K562 (cell line): ENCODE measurements around the gene ZNF276. TPM values are rescaled to one million over a fixed set of nuclear protein-coding genes. Genes with fewer than 3 reads are reported as not detected.

ENCODE experiments used
- CSDE1 ChIP-seq, 2 experiments: fragments of 450-650 bp; IDR thresholded peaks; 2 replicates each; pipeline ENCODE4 v1.6.1; 2016; ENCODE audit warnings: mild to moderate bottlenecking in 1 of 2
- DNMT1 ChIP-seq: fragments of 450-650 bp; IDR thresholded peaks from 2 replicates; pipeline ENCODE4 v1.6.1; 2016; ENCODE audit warnings: antibody characterized with exemption, mild to moderate bottlenecking
- ETV6 ChIP-seq, 3 experiments: fragments of 150-350 bp in 1 of 3; sonication (generic) in 1 of 3; formaldehyde crosslinking in 1 of 3; IDR thresholded peaks; 2 replicates each; pipeline versions ENCODE4 v1.6.1 to v1.8.0; 2014 to 2022; ENCODE audit warnings: borderline replicate concordance in 2 of 3, low read depth in 2 of 3, antibody characterized with exemption in 1 of 3, low read length in 1 of 3, mild to moderate bottlenecking in 1 of 3, missing genetic modification reagents in 1 of 3
- EZH2 ChIP-seq: IDR thresholded peaks from 2 replicates; pipeline ENCODE4 v1.6.1; 2012; ENCODE audit warnings: low read depth, mild to moderate bottlenecking, inconsistent platforms, low read length, borderline replicate concordance
- GABPB2 ChIP-seq: fragments of 250-450 bp; sonication (Bioruptor Pico); conservative IDR thresholded peaks from 2 replicates; pipeline ENCODE4 v1.5.1; 2021; ENCODE audit warnings: mild to moderate bottlenecking
- NFE2 ChIP-seq: IDR thresholded peaks from 2 replicates; pipeline ENCODE4 v1.6.1; 2014; ENCODE audit warnings: antibody characterized with exemption, low read depth
- NFRKB ChIP-seq: fragments of 450-650 bp; IDR thresholded peaks from 2 replicates; pipeline ENCODE4 v1.6.1; 2016; ENCODE audit warnings: low read depth
- RNF2 ChIP-seq: sonication (generic); IDR thresholded peaks from 2 replicates; pipeline ENCODE4 v1.6.1; 2016
- SAFB ChIP-seq: fragments of 200-400 bp; formaldehyde crosslinking; IDR thresholded peaks from 2 replicates; pipeline ENCODE4 v1.6.1; 2017; ENCODE audit warnings: low read depth, low read length, borderline replicate concordance
- ZNF347 ChIP-seq: fragments of 450-650 bp; formaldehyde crosslinking; IDR thresholded peaks from 2 replicates; pipeline ENCODE4 v1.4.0; 2020; ENCODE audit warnings: low read depth, mild to moderate bottlenecking, moderate library complexity
- ZNF77 ChIP-seq: fragments of 250-450 bp; sonication (Bioruptor Pico); IDR thresholded peaks from 2 replicates; pipeline ENCODE4 v1.5.0; 2020
- ZNF79 ChIP-seq: fragments of 250-450 bp; sonication (Bioruptor Pico); IDR thresholded peaks from 2 replicates; pipeline ENCODE4 v1.4.0; 2020; ENCODE audit warnings: low read depth, mild to moderate bottlenecking, moderate library complexity
- polyA plus RNA-seq, 8 experiments: library from polyadenylated mRNA; depleted of rRNA in 4 of 8; stranded (reverse) in 5 of 8; unstranded in 3 of 8; fragments of >200 nt; fragmentation: Nextera tagmentation in 2 of 8; fragmentation: Illumina TruSeq in 1 of 8; extraction: Ambion mirVana in 2 of 8; extraction: Trizol in 1 of 8; gene quantifications; 2 replicates each; pipeline versions ENCODE4 v1.2.1 to v1.2.3, GENCODE V29; 2011 to 2014; ENCODE audit warnings: inconsistent platforms in 1 of 8, missing spikeins in 1 of 8
- total RNA-seq, 7 experiments: library from RNA; depleted of rRNA in 6 of 7; stranded (reverse); fragments of >200 nt in 6 of 7; fragmentation: Illumina TruSeq in 2 of 7; extraction: Trizol in 2 of 7; gene quantifications; 2 replicates each; pipeline versions ENCODE4 v1.2.1 to v1.2.3, GENCODE V29; 2011 to 2021; ENCODE audit warnings: low replicate concordance in 1 of 7
- TF ChIP-seq, protein P1 (sequence below), 2 experiments: fragments of 200-800 bp in 1 of 2; sonication (Bioruptor generic) in 1 of 2; sonication (generic) in 1 of 2; formaldehyde crosslinking in 1 of 2; IDR thresholded peaks in 1 of 2; conservative IDR thresholded peaks in 1 of 2; 2 replicates each; pipeline versions ENCODE4 v1.5.0 to v1.6.1; 2016 to 2020; ENCODE audit warnings: missing compliant biosample characterization in 1 of 2, missing genetic modification characterization in 1 of 2, missing genetic modification reagents in 1 of 2
- TF ChIP-seq, protein P2 (sequence below): fragments of 450-650 bp; IDR thresholded peaks from 2 replicates; pipeline ENCODE4 v1.6.1; 2017; ENCODE audit warnings: mild to moderate bottlenecking, moderate library complexity
- TF ChIP-seq, protein P3 (sequence below): IDR thresholded peaks from 2 replicates; pipeline ENCODE4 v1.6.1; 2011; ENCODE audit not compliant: insufficient read length; ENCODE audit errors: extremely low read depth
- TF ChIP-seq, protein P4 (sequence below): sonication (generic); formaldehyde crosslinking; IDR thresholded peaks from 2 replicates; pipeline ENCODE4 v1.8.0; 2022; ENCODE audit warnings: mild to moderate bottlenecking, missing genetic modification reagents
- TF ChIP-seq, protein P5 (sequence below): sonication (generic); formaldehyde crosslinking; IDR thresholded peaks from 2 replicates; pipeline ENCODE4 v1.8.0; 2023; ENCODE audit warnings: missing genetic modification reagents, mild to moderate bottlenecking, borderline replicate concordance

The ZNF276 gene
- total and polyA plus RNA-seq, 9 of the 15 experiments (the other 6 are each of a cell fraction or from before 2014, with no cell fraction given), result 0.49 to 43.9 (median 15.8) TPM

DNA sequence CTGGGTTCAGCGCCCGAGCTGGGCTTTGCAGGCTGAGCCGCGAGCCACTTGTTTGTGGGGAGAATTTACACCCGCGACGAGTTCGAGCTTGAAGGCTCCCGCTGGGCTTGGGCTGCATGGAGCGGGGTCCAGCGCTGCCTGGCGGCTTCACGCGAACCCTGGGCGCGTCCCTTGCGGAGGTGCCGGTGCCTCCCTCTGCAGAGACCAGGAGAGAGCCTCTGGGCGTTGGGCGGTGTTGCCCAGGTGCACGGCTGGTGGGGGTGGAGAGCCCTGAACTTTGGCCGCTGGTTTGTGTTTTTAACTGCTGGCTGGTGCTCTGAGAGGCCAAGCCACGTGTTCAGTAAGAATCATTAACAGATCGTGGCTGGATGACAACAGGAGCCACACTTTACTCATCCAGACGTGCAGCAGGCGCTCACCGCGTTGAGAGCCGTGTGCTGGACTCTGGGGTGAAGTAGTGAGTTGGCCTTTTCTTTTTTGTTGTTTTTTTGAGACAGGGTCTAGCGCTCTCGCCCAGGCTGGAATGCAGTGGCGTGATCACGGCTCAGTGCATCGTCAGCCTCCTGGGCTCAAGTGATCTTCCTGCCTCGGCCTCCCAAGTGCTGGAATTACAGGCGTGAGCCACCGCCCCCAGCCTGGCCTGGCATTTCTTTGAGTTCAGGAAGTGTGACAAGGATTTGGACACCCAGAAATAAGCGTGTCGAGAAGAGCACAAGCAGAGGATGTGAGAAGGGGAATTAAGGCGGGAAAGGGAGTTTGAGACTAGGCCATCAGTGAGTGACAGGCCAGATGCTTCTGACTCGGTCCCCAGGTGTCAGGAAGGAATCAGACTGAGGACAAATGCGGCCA, 34.0 kb upstream of the ZNF276 start (continued):
- TF ChIP-seq ETV6 (IDR thresholded peaks at IDR 0.05; ENCODE audit: borderline replicate concordance in 1 of 2, low read depth in 2 of 2, low read length in 1 of 2) (no peak), ETV6 (CRISPR knock-in tag; IDR thresholded peaks at IDR 0.05; ENCODE audit: borderline replicate concordance) (peak; percentile 18; the same call in 1 of the 2 replicates), NFE2 (no peak), DNMT1 (no peak), ZNF77 (CRISPR knock-in tag) (no peak), RNF2 (no peak), SAFB (no peak), NFRKB (no peak), ZNF347 (CRISPR knock-in tag) (no peak), CSDE1 (IDR thresholded peaks at IDR 0.05) (no peak), ZNF79 (no peak), GABPB2 (CRISPR knock-in tag) (no peak), EZH2 (no peak)
- TF ChIP-seq, protein P1, sequence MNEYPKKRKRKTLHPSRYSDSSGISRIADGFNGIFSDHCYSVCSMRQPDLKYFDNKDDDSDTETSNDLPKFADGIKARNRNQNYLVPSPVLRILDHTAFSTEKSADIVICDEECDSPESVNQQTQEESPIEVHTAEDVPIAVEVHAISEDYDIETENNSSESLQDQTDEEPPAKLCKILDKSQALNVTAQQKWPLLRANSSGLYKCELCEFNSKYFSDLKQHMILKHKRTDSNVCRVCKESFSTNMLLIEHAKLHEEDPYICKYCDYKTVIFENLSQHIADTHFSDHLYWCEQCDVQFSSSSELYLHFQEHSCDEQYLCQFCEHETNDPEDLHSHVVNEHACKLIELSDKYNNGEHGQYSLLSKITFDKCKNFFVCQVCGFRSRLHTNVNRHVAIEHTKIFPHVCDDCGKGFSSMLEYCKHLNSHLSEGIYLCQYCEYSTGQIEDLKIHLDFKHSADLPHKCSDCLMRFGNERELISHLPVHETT (CRISPR knock-in tag; conservative IDR thresholded peaks at IDR 0.05 in 1 of 2, IDR thresholded peaks at IDR 0.05 in 1 of 2), result peak in 1 of 2 experiments; percentile 48; a peak in 1 of 4 replicates
- TF ChIP-seq, protein P2, sequence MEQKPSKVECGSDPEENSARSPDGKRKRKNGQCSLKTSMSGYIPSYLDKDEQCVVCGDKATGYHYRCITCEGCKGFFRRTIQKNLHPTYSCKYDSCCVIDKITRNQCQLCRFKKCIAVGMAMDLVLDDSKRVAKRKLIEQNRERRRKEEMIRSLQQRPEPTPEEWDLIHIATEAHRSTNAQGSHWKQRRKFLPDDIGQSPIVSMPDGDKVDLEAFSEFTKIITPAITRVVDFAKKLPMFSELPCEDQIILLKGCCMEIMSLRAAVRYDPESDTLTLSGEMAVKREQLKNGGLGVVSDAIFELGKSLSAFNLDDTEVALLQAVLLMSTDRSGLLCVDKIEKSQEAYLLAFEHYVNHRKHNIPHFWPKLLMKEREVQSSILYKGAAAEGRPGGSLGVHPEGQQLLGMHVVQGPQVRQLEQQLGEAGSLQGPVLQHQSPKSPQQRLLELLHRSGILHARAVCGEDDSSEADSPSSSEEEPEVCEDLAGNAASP, result no peak
- TF ChIP-seq, protein P3, sequence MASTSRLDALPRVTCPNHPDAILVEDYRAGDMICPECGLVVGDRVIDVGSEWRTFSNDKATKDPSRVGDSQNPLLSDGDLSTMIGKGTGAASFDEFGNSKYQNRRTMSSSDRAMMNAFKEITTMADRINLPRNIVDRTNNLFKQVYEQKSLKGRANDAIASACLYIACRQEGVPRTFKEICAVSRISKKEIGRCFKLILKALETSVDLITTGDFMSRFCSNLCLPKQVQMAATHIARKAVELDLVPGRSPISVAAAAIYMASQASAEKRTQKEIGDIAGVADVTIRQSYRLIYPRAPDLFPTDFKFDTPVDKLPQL, result no peak
- TF ChIP-seq, protein P4, sequence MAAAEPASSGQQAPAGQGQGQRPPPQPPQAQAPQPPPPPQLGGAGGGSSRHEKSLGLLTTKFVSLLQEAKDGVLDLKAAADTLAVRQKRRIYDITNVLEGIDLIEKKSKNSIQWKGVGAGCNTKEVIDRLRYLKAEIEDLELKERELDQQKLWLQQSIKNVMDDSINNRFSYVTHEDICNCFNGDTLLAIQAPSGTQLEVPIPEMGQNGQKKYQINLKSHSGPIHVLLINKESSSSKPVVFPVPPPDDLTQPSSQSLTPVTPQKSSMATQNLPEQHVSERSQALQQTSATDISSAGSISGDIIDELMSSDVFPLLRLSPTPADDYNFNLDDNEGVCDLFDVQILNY (CRISPR knock-in tag), result no peak
- TF ChIP-seq, protein P5, sequence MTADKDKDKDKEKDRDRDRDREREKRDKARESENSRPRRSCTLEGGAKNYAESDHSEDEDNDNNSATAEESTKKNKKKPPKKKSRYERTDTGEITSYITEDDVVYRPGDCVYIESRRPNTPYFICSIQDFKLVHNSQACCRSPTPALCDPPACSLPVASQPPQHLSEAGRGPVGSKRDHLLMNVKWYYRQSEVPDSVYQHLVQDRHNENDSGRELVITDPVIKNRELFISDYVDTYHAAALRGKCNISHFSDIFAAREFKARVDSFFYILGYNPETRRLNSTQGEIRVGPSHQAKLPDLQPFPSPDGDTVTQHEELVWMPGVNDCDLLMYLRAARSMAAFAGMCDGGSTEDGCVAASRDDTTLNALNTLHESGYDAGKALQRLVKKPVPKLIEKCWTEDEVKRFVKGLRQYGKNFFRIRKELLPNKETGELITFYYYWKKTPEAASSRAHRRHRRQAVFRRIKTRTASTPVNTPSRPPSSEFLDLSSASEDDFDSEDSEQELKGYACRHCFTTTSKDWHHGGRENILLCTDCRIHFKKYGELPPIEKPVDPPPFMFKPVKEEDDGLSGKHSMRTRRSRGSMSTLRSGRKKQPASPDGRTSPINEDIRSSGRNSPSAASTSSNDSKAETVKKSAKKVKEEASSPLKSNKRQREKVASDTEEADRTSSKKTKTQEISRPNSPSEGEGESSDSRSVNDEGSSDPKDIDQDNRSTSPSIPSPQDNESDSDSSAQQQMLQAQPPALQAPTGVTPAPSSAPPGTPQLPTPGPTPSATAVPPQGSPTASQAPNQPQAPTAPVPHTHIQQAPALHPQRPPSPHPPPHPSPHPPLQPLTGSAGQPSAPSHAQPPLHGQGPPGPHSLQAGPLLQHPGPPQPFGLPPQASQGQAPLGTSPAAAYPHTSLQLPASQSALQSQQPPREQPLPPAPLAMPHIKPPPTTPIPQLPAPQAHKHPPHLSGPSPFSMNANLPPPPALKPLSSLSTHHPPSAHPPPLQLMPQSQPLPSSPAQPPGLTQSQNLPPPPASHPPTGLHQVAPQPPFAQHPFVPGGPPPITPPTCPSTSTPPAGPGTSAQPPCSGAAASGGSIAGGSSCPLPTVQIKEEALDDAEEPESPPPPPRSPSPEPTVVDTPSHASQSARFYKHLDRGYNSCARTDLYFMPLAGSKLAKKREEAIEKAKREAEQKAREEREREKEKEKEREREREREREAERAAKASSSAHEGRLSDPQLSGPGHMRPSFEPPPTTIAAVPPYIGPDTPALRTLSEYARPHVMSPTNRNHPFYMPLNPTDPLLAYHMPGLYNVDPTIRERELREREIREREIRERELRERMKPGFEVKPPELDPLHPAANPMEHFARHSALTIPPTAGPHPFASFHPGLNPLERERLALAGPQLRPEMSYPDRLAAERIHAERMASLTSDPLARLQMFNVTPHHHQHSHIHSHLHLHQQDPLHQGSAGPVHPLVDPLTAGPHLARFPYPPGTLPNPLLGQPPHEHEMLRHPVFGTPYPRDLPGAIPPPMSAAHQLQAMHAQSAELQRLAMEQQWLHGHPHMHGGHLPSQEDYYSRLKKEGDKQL, result 0 out of 2 replicates have a peak, but pooled peaks have one; percentile 51
